B cell (primary cell): ENCODE results near the gene SNX24. TPM values are rescaled to one million over a fixed set of nuclear protein-coding genes. Genes with fewer than 3 reads are reported as not detected.

ENCODE experiments used
- ATAC-seq: fragments of 200-7000 bp; cut with Tn5 transposase; one replicate; pipeline ENCODE4 v1.10.0; 2021; ENCODE audit warnings: low read depth, mild to moderate bottlenecking, moderate number of reproducible peaks, moderate library complexity
- CTCF ChIA-PET: fragments of 350-600 bp; sonication (Branson Sonifier 250); formaldehyde crosslinking; loops from one replicate; lab custom pipeline; 2021; ENCODE audit warnings: antibody characterized with exemption, inconsistent platforms; lab: Charles Lee
- POLR2A ChIA-PET: fragments of 350-600 bp; sonication (Branson Sonifier 250); formaldehyde crosslinking; loops from one replicate; lab custom pipeline; 2021; ENCODE audit warnings: antibody characterized with exemption; lab: Charles Lee
- DNase-seq: peaks from one replicate; pipeline ENCODE4 v3.0.0; 2013
- H2AFZ ChIP-seq: 2 replicates; pipeline ENCODE4 v1.6.1; 2012; ENCODE audit warnings: mild to moderate bottlenecking, low read depth, low read length; ENCODE audit not compliant: insufficient read depth, poor library complexity, severe bottlenecking
- H3K27ac ChIP-seq, 2 donors: 1 replicate in 1 of 2; 2 replicates in 1 of 2; pipeline ENCODE4 v1.5.1; 2012 to 2013; ENCODE audit warnings: low read length in 2 of 2, mild to moderate bottlenecking in 2 of 2, moderate library complexity in 1 of 2
- H3K27me3 ChIP-seq, 4 experiments: fragments of 200-600 bp in 1 of 4; sonication (generic) in 1 of 4; replicated peaks in 1 of 4; 1 replicate in 2 of 4; 2 replicates in 2 of 4; pipeline versions ENCODE4 v1.6.1 to v1.7.0; 2013 to 2016; ENCODE audit warnings: low read length in 3 of 4, mild to moderate bottlenecking in 2 of 4, mixed read lengths in 1 of 4, moderate library complexity in 1 of 4; ENCODE audit not compliant: insufficient read depth in 4 of 4, control insufficient read depth in 3 of 4; ENCODE audit errors: control extremely low read depth in 1 of 4
- H3K36me3 ChIP-seq, 2 experiments: replicated peaks in 1 of 2; 1 replicate in 1 of 2; 2 replicates in 1 of 2; pipeline versions ENCODE4 v1.6.1 to v1.7.1; 2013; ENCODE audit warnings: low read length in 1 of 2; ENCODE audit not compliant: insufficient read depth in 2 of 2, control insufficient read depth in 1 of 2; ENCODE audit errors: control extremely low read depth in 1 of 2, extremely low read depth in 1 of 2
- H3K4me1 ChIP-seq, 2 donors: fragments of 200-600 bp in 1 of 2; sonication (generic) in 1 of 2; 1 replicate in 1 of 2; 2 replicates in 1 of 2; pipeline versions ENCODE4 v1.5.1 to v1.6.1; 2013 to 2017; ENCODE audit warnings: low read length in 2 of 2; ENCODE audit not compliant: control insufficient read depth in 2 of 2, insufficient read depth in 2 of 2
- H3K4me2 ChIP-seq: replicated peaks from 2 replicates; pipeline ENCODE3; 2012; ENCODE audit warnings: mild to moderate bottlenecking, low read depth, low read length; ENCODE audit not compliant: poor library complexity, severe bottlenecking
- H3K4me3 ChIP-seq, 5 experiments: fragments of 200-600 bp in 1 of 5; sonication (generic) in 1 of 5; 1 replicate in 3 of 5; 2 replicates in 2 of 5; pipeline versions ENCODE4 v1.5.1 to v1.7.0; 2011 to 2016; ENCODE audit warnings: low read length in 4 of 5, mild to moderate bottlenecking in 4 of 5, low read depth in 2 of 5, control low read depth in 1 of 5, moderate library complexity in 1 of 5; ENCODE audit not compliant: insufficient read depth in 1 of 5; ENCODE audit errors: control extremely low read depth in 1 of 5, extremely low read depth in 1 of 5
- H3K79me2 ChIP-seq: fragments of 200-600 bp; sonication (generic); one replicate; pipeline ENCODE4 v1.6.0; 2016; ENCODE audit warnings: low read length; ENCODE audit not compliant: control insufficient read depth, insufficient read depth
- H3K9ac ChIP-seq: fragments of 200-600 bp; sonication (generic); 2 replicates; pipeline ENCODE4 v1.6.1; 2017; ENCODE audit warnings: mild to moderate bottlenecking, low read length, moderate library complexity
- H3K9me3 ChIP-seq, 3 donors: one replicate each; pipeline versions ENCODE4 v1.6.1 to v1.7.1; 2013; ENCODE audit warnings: low read length in 2 of 3; ENCODE audit not compliant: control insufficient read depth in 2 of 3, insufficient read depth in 1 of 3; ENCODE audit errors: control extremely low read depth in 1 of 3
- H4K20me1 ChIP-seq: 2 replicates; pipeline ENCODE4 v1.6.0; 2012; ENCODE audit warnings: mild to moderate bottlenecking, low read length; ENCODE audit not compliant: insufficient read depth, control insufficient read depth, poor library complexity, severe bottlenecking
- H3K27ac Mint-ChIP-seq: one replicate; pipeline ENCODE4 v1.8.0; 2021; ENCODE audit warnings: mixed read lengths
- H3K27me3 Mint-ChIP-seq: one replicate; pipeline ENCODE4 v1.8.0; 2021; ENCODE audit warnings: mixed read lengths
- H3K4me1 Mint-ChIP-seq: one replicate; pipeline ENCODE4 v1.8.0; 2021; ENCODE audit warnings: mixed read lengths
- H3K4me3 Mint-ChIP-seq: one replicate; pipeline ENCODE4 v1.8.0; 2021; ENCODE audit warnings: mixed read lengths
- H3K9me3 Mint-ChIP-seq: one replicate; pipeline ENCODE4 v1.8.0; 2022; ENCODE audit warnings: mixed read lengths; ENCODE audit not compliant: insufficient read depth
- EZH2 ChIP-seq: IDR thresholded peaks from 2 replicates; pipeline ENCODE4 v1.6.1; 2012; ENCODE audit warnings: borderline replicate concordance, low read depth, mild to moderate bottlenecking, moderate library complexity, low read length; ENCODE audit not compliant: insufficient read depth, poor library complexity, severe bottlenecking
- WGBS: methylation state at CpG from one replicate; pipeline ENCODE4 v1.1.5; 2013; ENCODE audit warnings: missing lambda C conversion rate; ENCODE audit not compliant: insufficient coverage; 5-methylcytosine and 5-hydroxymethylcytosine counted together
- intact Hi-C: fragments of 100-400 bp; cut with micrococcal nuclease; formaldehyde crosslinking; loops from one replicate; pipeline ENCODE4 v1.10.0; 2022
- polyA plus RNA-seq: library from polyadenylated mRNA; depleted of rRNA; stranded (reverse); fragments of >200 nt; gene quantifications from 2 replicates; pipeline ENCODE4 v1.2.3, GENCODE V29; 2012
- total RNA-seq, 2 donors: library from RNA; stranded (reverse); fragments of 120-200 nt in 1 of 2; gene quantifications; 1 replicate in 1 of 2; 2 replicates in 1 of 2; pipeline versions ENCODE4 v1.2.3 to v1.2.4, GENCODE V29; 2013 to 2022
- TF ChIP-seq, protein P1 (sequence below): fragments of 200-600 bp; IDR thresholded peaks from one replicate; pipeline ENCODE4 v1.8.0; 2022; ENCODE audit warnings: antibody characterized with exemption, mild to moderate bottlenecking

The SNX24 gene
- total and polyA plus RNA-seq, 2 donors (not counting 1 experiment from before 2014, with no cell fraction given) = 1.1 to 9.3 TPM

DNA sequence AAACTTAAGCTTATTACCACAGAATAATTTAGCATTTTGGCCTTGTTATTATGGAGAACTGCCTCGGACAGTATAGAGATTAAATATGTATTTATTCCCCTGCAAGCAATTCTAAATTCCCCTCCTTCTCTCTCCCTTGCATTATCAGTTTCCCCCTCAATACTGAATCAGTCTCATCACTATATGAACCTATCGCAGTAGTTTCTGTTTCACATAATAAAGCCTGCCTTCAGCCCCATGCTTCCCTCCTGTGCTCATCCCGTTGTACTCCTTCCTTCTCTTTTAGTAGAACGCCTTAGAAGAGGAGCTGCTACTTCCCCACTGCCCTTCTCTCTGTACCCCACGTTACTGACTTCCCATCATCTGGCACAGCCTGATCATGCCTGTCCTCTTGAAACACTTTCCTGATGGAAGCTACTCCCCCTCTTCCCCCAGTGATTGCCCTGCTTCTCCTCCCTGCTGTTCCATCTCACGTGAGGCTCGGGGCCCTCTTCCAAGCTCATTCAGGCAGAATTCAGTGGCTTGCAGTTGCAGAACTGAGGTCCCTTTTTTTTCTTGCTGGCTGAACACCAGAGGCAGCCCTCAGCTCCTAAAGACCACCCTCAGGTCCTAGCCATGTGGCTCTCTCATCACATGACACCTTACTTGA lies 97.8 kb downstream of the SNX24 start:
- no peaks in the 10 kb centered on the region for H3K36me3 ChIP-seq
- H2AFZ ChIP-seq = no peak overlapping the region
- DNase-seq (no peak), ATAC-seq (no peak)
- H3K27me3 Mint-ChIP-seq = no peaks in the 10 kb centered on the region
- H3K27ac Mint-ChIP-seq = no peak overlapping the region
- no peaks in the 10 kb centered on the region for H3K79me2 ChIP-seq
- 77% methylated on average over 5 of the region's 7 CpGs for WGBS
- H3K9me3 ChIP-seq = no peaks in the 10 kb centered on the region
- H3K4me1 ChIP-seq = peaks cover 3 to 6% of the 10 kb centered on the region in 2 donors
- no peak overlapping the region for H3K27ac ChIP-seq
- peaks cover 16% of the 10 kb centered on the region for H3K4me1 Mint-ChIP-seq
- no peak overlapping the region for H3K4me3 ChIP-seq
- no peak overlapping the region for H3K9ac ChIP-seq
- H3K4me3 Mint-ChIP-seq = no peak overlapping the region
- intact Hi-C loops = no loop called here
- H4K20me1 ChIP-seq = no peaks in the 10 kb centered on the region
- POLR2A ChIA-PET = no interaction called here
- CTCF ChIA-PET = no interaction called here
- no peaks in the 10 kb centered on the region for H3K27me3 ChIP-seq
- TF ChIP-seq EZH2 = no peak
- TF ChIP-seq, protein P1, sequence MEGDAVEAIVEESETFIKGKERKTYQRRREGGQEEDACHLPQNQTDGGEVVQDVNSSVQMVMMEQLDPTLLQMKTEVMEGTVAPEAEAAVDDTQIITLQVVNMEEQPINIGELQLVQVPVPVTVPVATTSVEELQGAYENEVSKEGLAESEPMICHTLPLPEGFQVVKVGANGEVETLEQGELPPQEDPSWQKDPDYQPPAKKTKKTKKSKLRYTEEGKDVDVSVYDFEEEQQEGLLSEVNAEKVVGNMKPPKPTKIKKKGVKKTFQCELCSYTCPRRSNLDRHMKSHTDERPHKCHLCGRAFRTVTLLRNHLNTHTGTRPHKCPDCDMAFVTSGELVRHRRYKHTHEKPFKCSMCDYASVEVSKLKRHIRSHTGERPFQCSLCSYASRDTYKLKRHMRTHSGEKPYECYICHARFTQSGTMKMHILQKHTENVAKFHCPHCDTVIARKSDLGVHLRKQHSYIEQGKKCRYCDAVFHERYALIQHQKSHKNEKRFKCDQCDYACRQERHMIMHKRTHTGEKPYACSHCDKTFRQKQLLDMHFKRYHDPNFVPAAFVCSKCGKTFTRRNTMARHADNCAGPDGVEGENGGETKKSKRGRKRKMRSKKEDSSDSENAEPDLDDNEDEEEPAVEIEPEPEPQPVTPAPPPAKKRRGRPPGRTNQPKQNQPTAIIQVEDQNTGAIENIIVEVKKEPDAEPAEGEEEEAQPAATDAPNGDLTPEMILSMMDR = no peak
- H3K9me3 Mint-ChIP-seq = no peaks in the 10 kb centered on the region
- no peak overlapping the region for H3K4me2 ChIP-seq

DNA sequence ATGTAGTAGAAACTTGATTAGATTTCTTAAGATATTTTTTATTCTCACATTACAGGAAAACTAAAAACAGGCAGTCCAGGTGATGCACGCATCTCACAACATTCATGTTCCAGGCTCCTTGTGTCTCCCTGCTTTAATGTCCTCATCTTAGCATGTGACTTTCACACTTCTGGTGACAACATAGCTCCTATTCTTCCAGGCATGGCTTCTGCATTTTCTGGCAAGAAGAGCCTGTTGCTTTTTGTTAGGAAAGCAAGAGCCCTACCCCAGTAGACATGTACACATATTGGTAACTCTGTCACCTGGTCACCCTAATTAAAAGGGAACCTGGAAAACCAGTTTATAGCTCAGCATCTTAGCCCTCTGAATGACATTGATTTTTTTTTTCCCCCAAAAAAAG lies 98.6 kb downstream of the SNX24 start:
- ChIA-PET POLR2A (no interaction called here), CTCF (no interaction called here)
- DNase-seq (no peak), ATAC-seq (no peak)
- TF ChIP-seq, protein P1 = no peak
- TF ChIP-seq EZH2 = no peak
- Mint-ChIP-seq H3K27me3 (no peaks in the 10 kb centered on the region), H3K27ac (no peak overlapping the region), H3K4me1 (peaks cover 16% of the 10 kb centered on the region), H3K4me3 (no peak overlapping the region), H3K9me3 (no peaks in the 10 kb centered on the region)
- no peaks in the 10 kb centered on the region for H3K9me3 ChIP-seq
- no peak overlapping the region for H3K9ac ChIP-seq
- H3K36me3 ChIP-seq = no peaks in the 10 kb centered on the region
- H3K4me1 ChIP-seq = peaks cover 3 to 6% of the 10 kb centered on the region in 2 donors
- WGBS = 100% methylated on average over 1 of the region's 1 CpG
- no peaks in the 10 kb centered on the region for H4K20me1 ChIP-seq
- no peak overlapping the region for H2AFZ ChIP-seq
- no peak overlapping the region for H3K4me3 ChIP-seq
- H3K27me3 ChIP-seq = no peaks in the 10 kb centered on the region
- intact Hi-C loops = no loop called here
- H3K27ac ChIP-seq = no peak overlapping the region
- no peak overlapping the region for H3K4me2 ChIP-seq
- no peaks in the 10 kb centered on the region for H3K79me2 ChIP-seq
